Measurements from ENCODE around the gene IGSF21. TPM values are rescaled to one million over a fixed set of nuclear protein-coding genes. Genes with fewer than 3 reads are reported as not detected.

The IGSF21 gene
- total RNA-seq, 1 experiment from 2014 or later = 30.5 TPM

DNA sequence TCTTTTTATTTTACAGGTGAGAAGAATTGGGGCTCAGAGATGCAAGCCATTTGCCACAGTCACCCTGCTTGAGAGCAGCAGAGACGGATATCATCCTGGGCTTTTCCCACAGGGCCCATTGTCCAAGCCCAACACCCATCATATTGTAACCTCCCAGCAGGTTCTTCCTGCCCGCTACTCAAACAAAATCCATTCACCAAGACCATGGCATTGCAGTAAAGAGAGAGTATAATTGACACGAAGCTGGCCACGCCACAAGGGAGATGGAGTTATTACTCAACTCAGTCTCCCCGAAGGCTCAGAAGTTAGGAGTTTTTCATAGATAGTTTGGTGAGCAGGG lies 312.2 kb downstream of the IGSF21 start:
- Mint-ChIP-seq H3K27ac (peak overlapping the region; percentile 98), H3K4me3 (peak overlapping the region; percentile 14), H3K4me1 (peaks cover 72% of the 10 kb centered on the region), H3K9me3 (peaks cover 7% of the 10 kb centered on the region), H3K27me3 (ENCODE audit: low read depth) (no peaks in the 10 kb centered on the region; the same call in 1 of the 2 replicates), H3K36me3 (peaks cover 5% of the 10 kb centered on the region)
- TF ChIP-seq TP53 (CRISPR knock-in tag; IDR thresholded peaks at IDR 0.05) (no peak), SMAD3 (CRISPR knock-in tag; IDR thresholded peaks at IDR 0.05; ENCODE audit: borderline replicate concordance) (0 out of 2 replicates have a peak, but pooled peaks have one; percentile 56), SMAD4 (CRISPR knock-in tag; IDR thresholded peaks at IDR 0.05) (no peak), NR1H2 (CRISPR knock-in tag; IDR thresholded peaks at IDR 0.05) (no peak), NFYB (CRISPR knock-in tag; conservative IDR thresholded peaks at IDR 0.05; ENCODE audit: low read depth) (no peak), ZNF396 (CRISPR knock-in tag; IDR thresholded peaks at IDR 0.05; ENCODE audit: borderline replicate concordance) (no peak), KAT7 (CRISPR knock-in tag; IDR thresholded peaks at IDR 0.05; ENCODE audit: borderline replicate concordance) (no peak), ZNF232 (CRISPR knock-in tag; IDR thresholded peaks at IDR 0.05) (peak; percentile 44; the same call in 1 of the 2 replicates), MXD4 (CRISPR knock-in tag; IDR thresholded peaks at IDR 0.05; ENCODE audit: borderline replicate concordance) (no peak), EMX1 (CRISPR knock-in tag; IDR thresholded peaks at IDR 0.05) (no peak)
- TF ChIP-seq, protein P1, sequence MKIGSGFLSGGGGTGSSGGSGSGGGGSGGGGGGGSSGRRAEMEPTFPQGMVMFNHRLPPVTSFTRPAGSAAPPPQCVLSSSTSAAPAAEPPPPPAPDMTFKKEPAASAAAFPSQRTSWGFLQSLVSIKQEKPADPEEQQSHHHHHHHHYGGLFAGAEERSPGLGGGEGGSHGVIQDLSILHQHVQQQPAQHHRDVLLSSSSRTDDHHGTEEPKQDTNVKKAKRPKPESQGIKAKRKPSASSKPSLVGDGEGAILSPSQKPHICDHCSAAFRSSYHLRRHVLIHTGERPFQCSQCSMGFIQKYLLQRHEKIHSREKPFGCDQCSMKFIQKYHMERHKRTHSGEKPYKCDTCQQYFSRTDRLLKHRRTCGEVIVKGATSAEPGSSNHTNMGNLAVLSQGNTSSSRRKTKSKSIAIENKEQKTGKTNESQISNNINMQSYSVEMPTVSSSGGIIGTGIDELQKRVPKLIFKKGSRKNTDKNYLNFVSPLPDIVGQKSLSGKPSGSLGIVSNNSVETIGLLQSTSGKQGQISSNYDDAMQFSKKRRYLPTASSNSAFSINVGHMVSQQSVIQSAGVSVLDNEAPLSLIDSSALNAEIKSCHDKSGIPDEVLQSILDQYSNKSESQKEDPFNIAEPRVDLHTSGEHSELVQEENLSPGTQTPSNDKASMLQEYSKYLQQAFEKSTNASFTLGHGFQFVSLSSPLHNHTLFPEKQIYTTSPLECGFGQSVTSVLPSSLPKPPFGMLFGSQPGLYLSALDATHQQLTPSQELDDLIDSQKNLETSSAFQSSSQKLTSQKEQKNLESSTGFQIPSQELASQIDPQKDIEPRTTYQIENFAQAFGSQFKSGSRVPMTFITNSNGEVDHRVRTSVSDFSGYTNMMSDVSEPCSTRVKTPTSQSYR (CRISPR knock-in tag; IDR thresholded peaks at IDR 0.05) = no peak
- TF ChIP-seq, protein P2, sequence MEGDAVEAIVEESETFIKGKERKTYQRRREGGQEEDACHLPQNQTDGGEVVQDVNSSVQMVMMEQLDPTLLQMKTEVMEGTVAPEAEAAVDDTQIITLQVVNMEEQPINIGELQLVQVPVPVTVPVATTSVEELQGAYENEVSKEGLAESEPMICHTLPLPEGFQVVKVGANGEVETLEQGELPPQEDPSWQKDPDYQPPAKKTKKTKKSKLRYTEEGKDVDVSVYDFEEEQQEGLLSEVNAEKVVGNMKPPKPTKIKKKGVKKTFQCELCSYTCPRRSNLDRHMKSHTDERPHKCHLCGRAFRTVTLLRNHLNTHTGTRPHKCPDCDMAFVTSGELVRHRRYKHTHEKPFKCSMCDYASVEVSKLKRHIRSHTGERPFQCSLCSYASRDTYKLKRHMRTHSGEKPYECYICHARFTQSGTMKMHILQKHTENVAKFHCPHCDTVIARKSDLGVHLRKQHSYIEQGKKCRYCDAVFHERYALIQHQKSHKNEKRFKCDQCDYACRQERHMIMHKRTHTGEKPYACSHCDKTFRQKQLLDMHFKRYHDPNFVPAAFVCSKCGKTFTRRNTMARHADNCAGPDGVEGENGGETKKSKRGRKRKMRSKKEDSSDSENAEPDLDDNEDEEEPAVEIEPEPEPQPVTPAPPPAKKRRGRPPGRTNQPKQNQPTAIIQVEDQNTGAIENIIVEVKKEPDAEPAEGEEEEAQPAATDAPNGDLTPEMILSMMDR (IDR thresholded peaks at IDR 0.05) = no peak
- TF ChIP-seq, protein P3, sequence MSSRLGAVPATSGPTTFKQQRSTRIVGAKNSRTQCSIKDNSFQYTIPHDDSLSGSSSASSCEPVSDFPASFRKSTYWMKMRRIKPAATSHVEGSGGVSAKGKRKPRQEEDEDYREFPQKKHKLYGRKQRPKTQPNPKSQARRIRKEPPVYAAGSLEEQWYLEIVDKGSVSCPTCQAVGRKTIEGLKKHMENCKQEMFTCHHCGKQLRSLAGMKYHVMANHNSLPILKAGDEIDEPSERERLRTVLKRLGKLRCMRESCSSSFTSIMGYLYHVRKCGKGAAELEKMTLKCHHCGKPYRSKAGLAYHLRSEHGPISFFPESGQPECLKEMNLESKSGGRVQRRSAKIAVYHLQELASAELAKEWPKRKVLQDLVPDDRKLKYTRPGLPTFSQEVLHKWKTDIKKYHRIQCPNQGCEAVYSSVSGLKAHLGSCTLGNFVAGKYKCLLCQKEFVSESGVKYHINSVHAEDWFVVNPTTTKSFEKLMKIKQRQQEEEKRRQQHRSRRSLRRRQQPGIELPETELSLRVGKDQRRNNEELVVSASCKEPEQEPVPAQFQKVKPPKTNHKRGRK (CRISPR knock-in tag; IDR thresholded peaks at IDR 0.05; ENCODE audit: borderline replicate concordance) = no peak
- TF ChIP-seq, protein P4, sequence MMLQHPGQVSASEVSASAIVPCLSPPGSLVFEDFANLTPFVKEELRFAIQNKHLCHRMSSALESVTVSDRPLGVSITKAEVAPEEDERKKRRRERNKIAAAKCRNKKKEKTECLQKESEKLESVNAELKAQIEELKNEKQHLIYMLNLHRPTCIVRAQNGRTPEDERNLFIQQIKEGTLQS (CRISPR knock-in tag; conservative IDR thresholded peaks at IDR 0.05) = no peak
- TF ChIP-seq, protein P5, sequence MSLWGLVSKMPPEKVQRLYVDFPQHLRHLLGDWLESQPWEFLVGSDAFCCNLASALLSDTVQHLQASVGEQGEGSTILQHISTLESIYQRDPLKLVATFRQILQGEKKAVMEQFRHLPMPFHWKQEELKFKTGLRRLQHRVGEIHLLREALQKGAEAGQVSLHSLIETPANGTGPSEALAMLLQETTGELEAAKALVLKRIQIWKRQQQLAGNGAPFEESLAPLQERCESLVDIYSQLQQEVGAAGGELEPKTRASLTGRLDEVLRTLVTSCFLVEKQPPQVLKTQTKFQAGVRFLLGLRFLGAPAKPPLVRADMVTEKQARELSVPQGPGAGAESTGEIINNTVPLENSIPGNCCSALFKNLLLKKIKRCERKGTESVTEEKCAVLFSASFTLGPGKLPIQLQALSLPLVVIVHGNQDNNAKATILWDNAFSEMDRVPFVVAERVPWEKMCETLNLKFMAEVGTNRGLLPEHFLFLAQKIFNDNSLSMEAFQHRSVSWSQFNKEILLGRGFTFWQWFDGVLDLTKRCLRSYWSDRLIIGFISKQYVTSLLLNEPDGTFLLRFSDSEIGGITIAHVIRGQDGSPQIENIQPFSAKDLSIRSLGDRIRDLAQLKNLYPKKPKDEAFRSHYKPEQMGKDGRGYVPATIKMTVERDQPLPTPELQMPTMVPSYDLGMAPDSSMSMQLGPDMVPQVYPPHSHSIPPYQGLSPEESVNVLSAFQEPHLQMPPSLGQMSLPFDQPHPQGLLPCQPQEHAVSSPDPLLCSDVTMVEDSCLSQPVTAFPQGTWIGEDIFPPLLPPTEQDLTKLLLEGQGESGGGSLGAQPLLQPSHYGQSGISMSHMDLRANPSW (CRISPR knock-in tag; conservative IDR thresholded peaks at IDR 0.05; ENCODE audit: low read depth) = no peak
- TF ChIP-seq, protein P6, sequence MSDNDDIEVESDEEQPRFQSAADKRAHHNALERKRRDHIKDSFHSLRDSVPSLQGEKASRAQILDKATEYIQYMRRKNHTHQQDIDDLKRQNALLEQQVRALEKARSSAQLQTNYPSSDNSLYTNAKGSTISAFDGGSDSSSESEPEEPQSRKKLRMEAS (CRISPR knock-in tag; IDR thresholded peaks at IDR 0.05) = peak; percentile 47; the same call in 1 of the 2 replicates
- no peak for DNase-seq (ENCODE audit: low spot score)
- ATAC-seq = peak; percentile 15
- ChIA-PET CTCF (interaction anchor here (1.3 to 2.0 kb wide), 7 partner anchors 11 to 185 kb away, joined by 3 to 14 read pairs (median 6); no protein-coding TSS in a partner anchor), POLR2A (no interaction called here)

Data from WTC11 (cell line).